WTC11 (cell line): ENCODE results near the gene REX1BD. TPM values are rescaled to one million over a fixed set of nuclear protein-coding genes. Genes with fewer than 3 reads are reported as not detected.

ENCODE experiments used
- ATAC-seq: fragments of 200-7000 bp; cut with Tn5 transposase; 2 replicates; pipeline ENCODE4 v1.10.0; 2021; ENCODE audit warnings: mild to moderate bottlenecking, moderate library complexity
- CTCF ChIA-PET: fragments of 300-600 bp; sonication (Branson Sonifier 250); formaldehyde crosslinking; loops from one replicate; lab custom pipeline; 2021; ENCODE audit warnings: antibody characterized with exemption; lab: Charles Lee
- POLR2A ChIA-PET: fragments of 350-600 bp; sonication (Branson Sonifier 250); formaldehyde crosslinking; loops from one replicate; lab custom pipeline; 2021; ENCODE audit warnings: antibody characterized with exemption; lab: Charles Lee
- DNase-seq: peaks from one replicate; pipeline ENCODE4 v3.0.0; 2021; ENCODE audit warnings: low spot score
- H3K27ac Mint-ChIP-seq: 2 replicates; pipeline ENCODE4 v1.8.0; 2021; ENCODE audit warnings: mixed read lengths
- H3K27me3 Mint-ChIP-seq: 2 replicates; pipeline ENCODE4 v1.8.0; 2021; ENCODE audit warnings: low read depth, mild to moderate bottlenecking, moderate library complexity, mixed read lengths
- H3K36me3 Mint-ChIP-seq: 2 replicates; pipeline ENCODE4 v1.8.0; 2021; ENCODE audit warnings: mixed read lengths
- H3K4me1 Mint-ChIP-seq: 2 replicates; pipeline ENCODE4 v1.8.0; 2022; ENCODE audit warnings: mixed read lengths
- H3K4me3 Mint-ChIP-seq: 2 replicates; pipeline ENCODE4 v1.8.0; 2021; ENCODE audit warnings: mild to moderate bottlenecking, moderate library complexity, mixed read lengths
- H3K9me3 Mint-ChIP-seq: 2 replicates; pipeline ENCODE4 v1.8.0; 2021; ENCODE audit warnings: mixed read lengths
- CREB1 ChIP-seq: sonication (generic); formaldehyde crosslinking; IDR thresholded peaks from 2 replicates; pipeline ENCODE4 v1.8.0; 2023; ENCODE audit warnings: mild to moderate bottlenecking, missing genetic modification reagents
- CREM ChIP-seq: sonication (generic); formaldehyde crosslinking; IDR thresholded peaks from 2 replicates; pipeline ENCODE4 v1.8.1; 2022; ENCODE audit warnings: mild to moderate bottlenecking, missing genetic modification reagents, moderate library complexity
- E2F4 ChIP-seq: sonication (generic); formaldehyde crosslinking; IDR thresholded peaks from 2 replicates; pipeline ENCODE4 v1.8.1; 2022; ENCODE audit warnings: low read depth, mild to moderate bottlenecking, moderate library complexity, missing genetic modification reagents, borderline replicate concordance
- ELF4 ChIP-seq: sonication (generic); formaldehyde crosslinking; IDR thresholded peaks from 2 replicates; pipeline ENCODE4 v1.8.1; 2022; ENCODE audit warnings: low read depth, mild to moderate bottlenecking, moderate library complexity, missing genetic modification reagents
- ESRRA ChIP-seq: sonication (generic); formaldehyde crosslinking; IDR thresholded peaks from 2 replicates; pipeline ENCODE4 v1.8.1; 2022; ENCODE audit warnings: mild to moderate bottlenecking, missing genetic modification reagents, borderline replicate concordance
- IRF2 ChIP-seq: sonication (generic); formaldehyde crosslinking; IDR thresholded peaks from 2 replicates; pipeline ENCODE4 v1.8.0; 2022; ENCODE audit warnings: low read depth, missing genetic modification reagents, borderline replicate concordance
- MAX ChIP-seq: sonication (generic); formaldehyde crosslinking; IDR thresholded peaks from 2 replicates; pipeline ENCODE4 v1.8.0; 2022; ENCODE audit warnings: mild to moderate bottlenecking, missing genetic modification reagents
- PRDM15 ChIP-seq: sonication (generic); formaldehyde crosslinking; IDR thresholded peaks from 2 replicates; pipeline ENCODE4 v1.8.0; 2022; ENCODE audit warnings: missing genetic modification reagents
- RORB ChIP-seq: fragments of 250-450 bp; sonication (Bioruptor Pico); IDR thresholded peaks from 2 replicates; pipeline ENCODE4 v1.9.0; 2021; ENCODE audit warnings: mild to moderate bottlenecking
- SMAD3 ChIP-seq: sonication (generic); formaldehyde crosslinking; IDR thresholded peaks from 2 replicates; pipeline ENCODE4 v1.8.0; 2022; ENCODE audit warnings: missing genetic modification reagents, mild to moderate bottlenecking, borderline replicate concordance
- STAT6 ChIP-seq: sonication (generic); formaldehyde crosslinking; conservative IDR thresholded peaks from 2 replicates; pipeline ENCODE4 v1.8.1; 2023; ENCODE audit warnings: mild to moderate bottlenecking, low read depth, missing genetic modification reagents, moderate library complexity
- USF2 ChIP-seq: sonication (generic); formaldehyde crosslinking; IDR thresholded peaks from 2 replicates; pipeline ENCODE4 v1.8.1; 2023; ENCODE audit warnings: mild to moderate bottlenecking, missing genetic modification reagents, moderate library complexity
- ZMAT4 ChIP-seq: fragments of 250-450 bp; sonication (Bioruptor Pico); IDR thresholded peaks from 2 replicates; pipeline ENCODE4 v1.9.0; 2021; ENCODE audit warnings: mild to moderate bottlenecking
- ZNF396 ChIP-seq: fragments of 250-450 bp; sonication (Bioruptor Pico); IDR thresholded peaks from 2 replicates; pipeline ENCODE4 v1.8.0; 2021; ENCODE audit warnings: mild to moderate bottlenecking, moderate library complexity, borderline replicate concordance
- ZNF416 ChIP-seq: fragments of 250-450 bp; sonication (Bioruptor Pico); IDR thresholded peaks from 2 replicates; pipeline ENCODE4 v1.9.0; 2021; ENCODE audit warnings: mild to moderate bottlenecking, inconsistent platforms
- ZNF425 ChIP-seq: fragments of 250-450 bp; sonication (Bioruptor Pico); conservative IDR thresholded peaks from 2 replicates; pipeline ENCODE4 v1.9.0; 2021; ENCODE audit warnings: mild to moderate bottlenecking
- ZNF512 ChIP-seq: sonication (generic); formaldehyde crosslinking; IDR thresholded peaks from 2 replicates; pipeline ENCODE4 v1.8.1; 2022; ENCODE audit warnings: missing genetic modification reagents, borderline replicate concordance
- ZNF532 ChIP-seq: fragments of 250-450 bp; sonication (Bioruptor Pico); IDR thresholded peaks from 2 replicates; pipeline ENCODE4 v1.9.0; 2021; ENCODE audit warnings: mild to moderate bottlenecking, borderline replicate concordance
- total RNA-seq: library from RNA; stranded (reverse); gene quantifications from 3 replicates; pipeline ENCODE4 v1.2.3, GENCODE V29; 2021

REX1BD gene
- total RNA-seq, 1 experiment from 2014 or later = 90.2 TPM

- TF ChIP-seq ZNF532 (CRISPR knock-in tag) (no peak), PRDM15 (no peak), CREM (CRISPR knock-in tag) (no peak), ZNF416 (CRISPR knock-in tag) (no peak), MAX (CRISPR knock-in tag) (no peak), ZMAT4 (CRISPR knock-in tag) (no peak), ZNF512 (CRISPR knock-in tag) (no peak), IRF2 (CRISPR knock-in tag) (no peak)
These were observed 29.0 kb downstream of the REX1BD start (continued) for GRCh38 chr19:18617562-18617961.

GRCh38 chr19:18618236-18618635 is 29.6 kb downstream of the REX1BD start:
- Mint-ChIP-seq H3K27ac (no peak overlapping the region), H3K27me3 (peaks cover 36% of the 10 kb centered on the region), H3K9me3 (peaks cover 7% of the 10 kb centered on the region), H3K4me3 (no peak overlapping the region), H3K4me1 (peaks cover 6% of the 10 kb centered on the region; the same call in 1 of the 2 replicates), H3K36me3 (peaks cover 5% of the 10 kb centered on the region)
- POLR2A ChIA-PET = no interaction called here
- ATAC-seq (no peak), DNase-seq (no peak)
- CTCF ChIA-PET = no interaction called here
- TF ChIP-seq SMAD3 (CRISPR knock-in tag) (no peak), ZNF416 (CRISPR knock-in tag) (no peak), ESRRA (CRISPR knock-in tag) (no peak), CREB1 (CRISPR knock-in tag) (no peak), ZNF425 (CRISPR knock-in tag) (no peak), STAT6 (CRISPR knock-in tag) (no peak), RORB (CRISPR knock-in tag) (no peak), USF2 (no peak), ZNF396 (no peak), E2F4 (CRISPR knock-in tag) (no peak), ELF4 (CRISPR knock-in tag) (no peak)
